Ramos (cell line): Measurements from ENCODE around the gene BIK.
"Not testable (repeated sequence)": the region's sequence is repeated elsewhere in the genome, so short reads cannot be mapped to it uniquely, and the experiment has no call there.

ENCODE experiments used
- in situ Hi-C: fragments of 300-500 bp; cut with MboI; formaldehyde crosslinking; loops from one replicate; pipeline ENCODE4 v1.14.3; 2022; ENCODE audit warnings: low sequenced_read_pairs; ENCODE audit not compliant: unreplicated experiment

BIK gene

GRCh38 chr22:43101306-43101705, 9.2 kb upstream of the BIK start:
- in situ Hi-C loops: no loop called here

GRCh38 chr22:43104056-43104625, 6.4 kb upstream of the BIK start:
- in situ Hi-C loops: not testable (repeated sequence)

GRCh38 chr22:43104950-43105349, 5.6 kb upstream of the BIK start:
- in situ Hi-C loops: not testable (repeated sequence)

- in situ Hi-C loops: no loop called here
These were observed 4.2 kb upstream of the BIK start for GRCh38 chr22:43106302-43106701.

GRCh38 chr22:43109511-43109910, 1.0 kb upstream of the BIK start:
- in situ Hi-C loops: no loop called here

GRCh38 chr22:43109921-43110443, 568 bp upstream of the BIK start:
- in situ Hi-C loops: loop anchor here (5.0 kb wide), 1 partner anchor 568 kb away; no protein-coding TSS in a partner anchor

GRCh38 chr22:43110927-43111623, 525 bp downstream of the BIK start:
- in situ Hi-C loops: loop anchor here (5.0 kb wide), 1 partner anchor 569 kb away; no protein-coding TSS in a partner anchor

- in situ Hi-C loops: loop anchor here (5.0 kb wide), 1 partner anchor 571 kb away; no protein-coding TSS in a partner anchor
These were observed 3.1 kb downstream of the BIK start for GRCh38 chr22:43113526-43114251.

GRCh38 chr22:43114958-43115357, 4.4 kb downstream of the BIK start:
- in situ Hi-C loops: loop anchor here (5.0 kb wide), 1 partner anchor 573 kb away; no protein-coding TSS in a partner anchor

- in situ Hi-C loops: no loop called here
These were observed 6.4 kb downstream of the BIK start for GRCh38 chr22:43116932-43117331.

GRCh38 chr22:43118024-43118849, 7.7 kb downstream of the BIK start:
- in situ Hi-C loops: no loop called here

GRCh38 chr22:43118953-43119458, 8.5 kb downstream of the BIK start:
- in situ Hi-C loops: no loop called here

GRCh38 chr22:43126501-43127165, 16.1 kb downstream of the BIK start:
- in situ Hi-C loops: no loop called here

GRCh38 chr22:43127166-43127908, 16.8 kb downstream of the BIK start:
- in situ Hi-C loops: no loop called here

GRCh38 chr22:43128116-43128515, 17.6 kb downstream of the BIK start:
- in situ Hi-C loops: no loop called here

- in situ Hi-C loops: no loop called here
These were observed 18.4 kb downstream of the BIK start for GRCh38 chr22:43128928-43129424.

GRCh38 chr22:43129426-43130425, 19.2 kb downstream of the BIK start:
- in situ Hi-C loops: no loop called here
